ENCODE results near the gene TRAPPC14.

DNA sequence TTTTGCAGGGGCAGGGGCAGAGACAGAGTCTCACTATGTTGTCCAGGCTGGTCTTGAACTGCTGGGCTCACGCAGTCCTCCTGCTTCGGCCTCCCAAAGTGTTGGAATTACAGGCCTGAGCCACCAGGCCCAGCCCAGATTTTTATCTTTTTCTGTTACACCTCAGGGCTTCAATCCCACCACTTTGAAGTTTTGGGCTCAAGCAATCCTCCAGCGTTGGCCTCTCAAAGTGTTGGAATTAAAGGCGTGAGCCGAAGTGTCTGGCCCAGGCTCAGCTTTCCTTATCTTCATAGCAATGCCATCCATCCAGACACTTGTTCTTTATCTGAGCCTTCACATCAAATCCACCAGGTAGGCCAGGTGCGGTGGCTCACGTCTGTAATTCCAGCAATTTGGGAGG is 43.5 kb downstream of the TRAPPC14 start:
- TF ChIP-seq, protein P1, sequence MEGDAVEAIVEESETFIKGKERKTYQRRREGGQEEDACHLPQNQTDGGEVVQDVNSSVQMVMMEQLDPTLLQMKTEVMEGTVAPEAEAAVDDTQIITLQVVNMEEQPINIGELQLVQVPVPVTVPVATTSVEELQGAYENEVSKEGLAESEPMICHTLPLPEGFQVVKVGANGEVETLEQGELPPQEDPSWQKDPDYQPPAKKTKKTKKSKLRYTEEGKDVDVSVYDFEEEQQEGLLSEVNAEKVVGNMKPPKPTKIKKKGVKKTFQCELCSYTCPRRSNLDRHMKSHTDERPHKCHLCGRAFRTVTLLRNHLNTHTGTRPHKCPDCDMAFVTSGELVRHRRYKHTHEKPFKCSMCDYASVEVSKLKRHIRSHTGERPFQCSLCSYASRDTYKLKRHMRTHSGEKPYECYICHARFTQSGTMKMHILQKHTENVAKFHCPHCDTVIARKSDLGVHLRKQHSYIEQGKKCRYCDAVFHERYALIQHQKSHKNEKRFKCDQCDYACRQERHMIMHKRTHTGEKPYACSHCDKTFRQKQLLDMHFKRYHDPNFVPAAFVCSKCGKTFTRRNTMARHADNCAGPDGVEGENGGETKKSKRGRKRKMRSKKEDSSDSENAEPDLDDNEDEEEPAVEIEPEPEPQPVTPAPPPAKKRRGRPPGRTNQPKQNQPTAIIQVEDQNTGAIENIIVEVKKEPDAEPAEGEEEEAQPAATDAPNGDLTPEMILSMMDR (IDR thresholded peaks at IDR 0.05), result no peak
- no peak for TF ChIP-seq EZH2 (IDR thresholded peaks at IDR 0.05)
- TF ChIP-seq EZH2phosphoT487 (IDR thresholded peaks at IDR 0.05), result no peak

All from neural progenitor cell (in vitro differentiated cells).